K562 (cell line): ENCODE data around the gene BBC3. TPM values are rescaled to one million over a fixed set of nuclear protein-coding genes. Genes with fewer than 3 reads are reported as not detected.

Experiments used
- CBX2 ChIP-seq: fragments of 200-600 bp; sonication (generic); IDR thresholded peaks from one replicate; pipeline ENCODE4 v1.6.1; 2012; ENCODE audit warnings: mild to moderate bottlenecking, low read length, inconsistent platforms; ENCODE audit not compliant: insufficient read depth, poor library complexity, severe bottlenecking
- CHD1 ChIP-seq: fragments of 200-600 bp; sonication (generic); IDR thresholded peaks from one replicate; pipeline ENCODE4 v1.6.1; 2012; ENCODE audit warnings: mild to moderate bottlenecking, moderate library complexity, low read length, inconsistent platforms
- HSF4 ChIP-seq: fragments of 250-450 bp; sonication (Bioruptor Pico); IDR thresholded peaks from 2 replicates; pipeline ENCODE4 v2.1.2; 2022; ENCODE audit warnings: mild to moderate bottlenecking, moderate library complexity, borderline replicate concordance
- MCM3 ChIP-seq: fragments of 450-650 bp; IDR thresholded peaks from 2 replicates; pipeline ENCODE4 v1.6.1; 2016
- MIER1 ChIP-seq: fragments of 450-650 bp; IDR thresholded peaks from 2 replicates; pipeline ENCODE4 v1.6.1; 2016; ENCODE audit warnings: antibody characterized with exemption, mild to moderate bottlenecking, low read depth
- RBBP5 ChIP-seq: fragments of 200-600 bp; sonication (generic); IDR thresholded peaks from 2 replicates; pipeline ENCODE4 v1.6.1; 2012; ENCODE audit warnings: borderline replicate concordance, mild to moderate bottlenecking, low read length, control low read depth, inconsistent platforms; ENCODE audit not compliant: insufficient read depth, poor library complexity, severe bottlenecking
- RCOR1 ChIP-seq, 2 experiments: IDR thresholded peaks; 2 replicates each; pipeline ENCODE4 v1.6.1; 2012; ENCODE audit warnings: low read depth in 2 of 2, low read length in 2 of 2, borderline replicate concordance in 1 of 2, improper control_type of control experiment in 1 of 2
- THRAP3 ChIP-seq: fragments of 450-650 bp; IDR thresholded peaks from 2 replicates; pipeline ENCODE4 v1.6.1; 2016; ENCODE audit warnings: mild to moderate bottlenecking, inconsistent platforms, borderline replicate concordance
- XRCC5 ChIP-seq: fragments of 200-400 bp; formaldehyde crosslinking; IDR thresholded peaks from 2 replicates; pipeline ENCODE4 v1.6.1; 2017; ENCODE audit warnings: low read depth, mild to moderate bottlenecking, low read length
- ZNF146 ChIP-seq: IDR thresholded peaks from one replicate; pipeline ENCODE4 v1.6.1; 2018; ENCODE audit warnings: missing compliant biosample characterization; ENCODE audit not compliant: unreplicated experiment
- ZNF24 ChIP-seq: fragments of 450-650 bp; IDR thresholded peaks from 2 replicates; pipeline ENCODE4 v1.6.1; 2016
- ZNF589 ChIP-seq: fragments of 200-800 bp; sonication (Bioruptor generic); IDR thresholded peaks from 2 replicates; pipeline ENCODE4 v1.6.1; 2016; ENCODE audit warnings: low read depth, missing genetic modification characterization, missing compliant biosample characterization
- ZNF785 ChIP-seq: fragments of 250-450 bp; sonication (Bioruptor Pico); IDR thresholded peaks from 2 replicates; pipeline ENCODE4 v1.4.0; 2020; ENCODE audit warnings: mild to moderate bottlenecking
- polyA plus RNA-seq, 8 experiments: library from polyadenylated mRNA; depleted of rRNA in 4 of 8; stranded (reverse) in 5 of 8; unstranded in 3 of 8; fragments of >200 nt; fragmentation: Nextera tagmentation in 2 of 8; fragmentation: Illumina TruSeq in 1 of 8; extraction: Ambion mirVana in 2 of 8; extraction: Trizol in 1 of 8; gene quantifications; 2 replicates each; pipeline versions ENCODE4 v1.2.1 to v1.2.3, GENCODE V29; 2011 to 2014; ENCODE audit warnings: inconsistent platforms in 1 of 8, missing spikeins in 1 of 8
- total RNA-seq, 7 experiments: library from RNA; depleted of rRNA in 6 of 7; stranded (reverse); fragments of >200 nt in 6 of 7; fragmentation: Illumina TruSeq in 2 of 7; extraction: Trizol in 2 of 7; gene quantifications; 2 replicates each; pipeline versions ENCODE4 v1.2.1 to v1.2.3, GENCODE V29; 2011 to 2021; ENCODE audit warnings: low replicate concordance in 1 of 7
- TF ChIP-seq, protein P1 (sequence below), 2 experiments: fragments of 450-650 bp in 1 of 2; IDR thresholded peaks; 2 replicates each; pipeline ENCODE4 v1.6.1; 2011 to 2017; ENCODE audit warnings: low read depth in 2 of 2, antibody characterized with exemption in 1 of 2, borderline replicate concordance in 1 of 2, low read length in 1 of 2, mild to moderate bottlenecking in 1 of 2, mixed read lengths in 1 of 2; ENCODE audit not compliant: control insufficient read depth in 1 of 2
- TF ChIP-seq, protein P2 (sequence below): fragments of 450-650 bp; IDR thresholded peaks from 2 replicates; pipeline ENCODE4 v1.6.1; 2016
- TF ChIP-seq, protein P3 (sequence below), 2 experiments: IDR thresholded peaks in 1 of 2; conservative IDR thresholded peaks in 1 of 2; 2 replicates each; pipeline ENCODE4 v1.6.1; 2016; ENCODE audit warnings: low read depth in 2 of 2, mild to moderate bottlenecking in 1 of 2, missing compliant biosample characterization in 1 of 2, missing genetic modification characterization in 1 of 2, moderate library complexity in 1 of 2
- TF ChIP-seq, protein P4 (sequence below): fragments of 250-450 bp; sonication (Bioruptor Pico); IDR thresholded peaks from 2 replicates; pipeline ENCODE4 v1.8.0; 2022; ENCODE audit warnings: inconsistent platforms, mild to moderate bottlenecking, moderate library complexity, borderline replicate concordance

Gene BBC3
- total and polyA plus RNA-seq, 9 of the 15 experiments (the other 6 are each of a cell fraction or from before 2014, with no cell fraction given), result 0.15 to 30.7 (median 4.8) TPM

- TF ChIP-seq, protein P1, sequence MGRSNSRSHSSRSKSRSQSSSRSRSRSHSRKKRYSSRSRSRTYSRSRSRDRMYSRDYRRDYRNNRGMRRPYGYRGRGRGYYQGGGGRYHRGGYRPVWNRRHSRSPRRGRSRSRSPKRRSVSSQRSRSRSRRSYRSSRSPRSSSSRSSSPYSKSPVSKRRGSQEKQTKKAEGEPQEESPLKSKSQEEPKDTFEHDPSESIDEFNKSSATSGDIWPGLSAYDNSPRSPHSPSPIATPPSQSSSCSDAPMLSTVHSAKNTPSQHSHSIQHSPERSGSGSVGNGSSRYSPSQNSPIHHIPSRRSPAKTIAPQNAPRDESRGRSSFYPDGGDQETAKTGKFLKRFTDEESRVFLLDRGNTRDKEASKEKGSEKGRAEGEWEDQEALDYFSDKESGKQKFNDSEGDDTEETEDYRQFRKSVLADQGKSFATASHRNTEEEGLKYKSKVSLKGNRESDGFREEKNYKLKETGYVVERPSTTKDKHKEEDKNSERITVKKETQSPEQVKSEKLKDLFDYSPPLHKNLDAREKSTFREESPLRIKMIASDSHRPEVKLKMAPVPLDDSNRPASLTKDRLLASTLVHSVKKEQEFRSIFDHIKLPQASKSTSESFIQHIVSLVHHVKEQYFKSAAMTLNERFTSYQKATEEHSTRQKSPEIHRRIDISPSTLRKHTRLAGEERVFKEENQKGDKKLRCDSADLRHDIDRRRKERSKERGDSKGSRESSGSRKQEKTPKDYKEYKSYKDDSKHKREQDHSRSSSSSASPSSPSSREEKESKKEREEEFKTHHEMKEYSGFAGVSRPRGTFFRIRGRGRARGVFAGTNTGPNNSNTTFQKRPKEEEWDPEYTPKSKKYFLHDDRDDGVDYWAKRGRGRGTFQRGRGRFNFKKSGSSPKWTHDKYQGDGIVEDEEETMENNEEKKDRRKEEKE (IDR thresholded peaks at IDR 0.05; ENCODE audit: borderline replicate concordance in 1 of 2, control insufficient read depth in 1 of 2, low read depth in 2 of 2, low read length in 1 of 2), result no peak
- TF ChIP-seq, protein P2, sequence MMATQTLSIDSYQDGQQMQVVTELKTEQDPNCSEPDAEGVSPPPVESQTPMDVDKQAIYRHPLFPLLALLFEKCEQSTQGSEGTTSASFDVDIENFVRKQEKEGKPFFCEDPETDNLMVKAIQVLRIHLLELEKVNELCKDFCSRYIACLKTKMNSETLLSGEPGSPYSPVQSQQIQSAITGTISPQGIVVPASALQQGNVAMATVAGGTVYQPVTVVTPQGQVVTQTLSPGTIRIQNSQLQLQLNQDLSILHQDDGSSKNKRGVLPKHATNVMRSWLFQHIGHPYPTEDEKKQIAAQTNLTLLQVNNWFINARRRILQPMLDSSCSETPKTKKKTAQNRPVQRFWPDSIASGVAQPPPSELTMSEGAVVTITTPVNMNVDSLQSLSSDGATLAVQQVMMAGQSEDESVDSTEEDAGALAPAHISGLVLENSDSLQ, result peak; percentile 26; the same call in 1 of the 2 replicates
- no peak for TF ChIP-seq MIER1
- TF ChIP-seq, protein P3, sequence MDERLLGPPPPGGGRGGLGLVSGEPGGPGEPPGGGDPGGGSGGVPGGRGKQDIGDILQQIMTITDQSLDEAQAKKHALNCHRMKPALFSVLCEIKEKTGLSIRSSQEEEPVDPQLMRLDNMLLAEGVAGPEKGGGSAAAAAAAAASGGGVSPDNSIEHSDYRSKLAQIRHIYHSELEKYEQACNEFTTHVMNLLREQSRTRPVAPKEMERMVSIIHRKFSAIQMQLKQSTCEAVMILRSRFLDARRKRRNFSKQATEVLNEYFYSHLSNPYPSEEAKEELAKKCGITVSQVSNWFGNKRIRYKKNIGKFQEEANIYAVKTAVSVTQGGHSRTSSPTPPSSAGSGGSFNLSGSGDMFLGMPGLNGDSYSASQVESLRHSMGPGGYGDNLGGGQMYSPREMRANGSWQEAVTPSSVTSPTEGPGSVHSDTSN (CRISPR knock-in tag; IDR thresholded peaks at IDR 0.05; ENCODE audit: low read depth), result no peak
- TF ChIP-seq, protein P3 (tag; conservative IDR thresholded peaks at IDR 0.05; ENCODE audit: low read depth), result 0 out of 2 replicates have a peak, but pooled peaks have one; percentile 5
- no peak for TF ChIP-seq ZNF146 (CRISPR knock-in tag)
- no peak for TF ChIP-seq HSF4 (CRISPR knock-in tag)
- no peak for TF ChIP-seq CBX2
- no peak for TF ChIP-seq CHD1
- TF ChIP-seq RBBP5, result no peak
- TF ChIP-seq XRCC5, result peak; percentile 40; the same call in 1 of the 2 replicates
- peak; percentile 69; the same call in 1 of the 2 replicates for TF ChIP-seq MCM3
- peak in 1 of 2 experiments; percentile 80; a peak in 2 of 4 replicates for TF ChIP-seq RCOR1 (IDR thresholded peaks at IDR 0.05; ENCODE audit: borderline replicate concordance in 1 of 2, low read depth in 2 of 2, low read length in 2 of 2)
- TF ChIP-seq, protein P4, sequence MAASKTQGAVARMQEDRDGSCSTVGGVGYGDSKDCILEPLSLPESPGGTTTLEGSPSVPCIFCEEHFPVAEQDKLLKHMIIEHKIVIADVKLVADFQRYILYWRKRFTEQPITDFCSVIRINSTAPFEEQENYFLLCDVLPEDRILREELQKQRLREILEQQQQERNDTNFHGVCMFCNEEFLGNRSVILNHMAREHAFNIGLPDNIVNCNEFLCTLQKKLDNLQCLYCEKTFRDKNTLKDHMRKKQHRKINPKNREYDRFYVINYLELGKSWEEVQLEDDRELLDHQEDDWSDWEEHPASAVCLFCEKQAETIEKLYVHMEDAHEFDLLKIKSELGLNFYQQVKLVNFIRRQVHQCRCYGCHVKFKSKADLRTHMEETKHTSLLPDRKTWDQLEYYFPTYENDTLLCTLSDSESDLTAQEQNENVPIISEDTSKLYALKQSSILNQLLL (CRISPR knock-in tag), result no peak
- TF ChIP-seq ZNF589, result 0 out of 2 replicates have a peak, but pooled peaks have one; percentile 49
- TF ChIP-seq THRAP3, result peak; percentile 89; the same call in 1 of the 2 replicates
- no peak for TF ChIP-seq ZNF24
- TF ChIP-seq ZNF785, result no peak
These were observed 10.3 kb upstream of the BBC3 start (continued) for GRCh38 chr19:47240996-47241918.
